ENCODE results near the gene IMPDH1.

IMPDH1 gene

DNA sequence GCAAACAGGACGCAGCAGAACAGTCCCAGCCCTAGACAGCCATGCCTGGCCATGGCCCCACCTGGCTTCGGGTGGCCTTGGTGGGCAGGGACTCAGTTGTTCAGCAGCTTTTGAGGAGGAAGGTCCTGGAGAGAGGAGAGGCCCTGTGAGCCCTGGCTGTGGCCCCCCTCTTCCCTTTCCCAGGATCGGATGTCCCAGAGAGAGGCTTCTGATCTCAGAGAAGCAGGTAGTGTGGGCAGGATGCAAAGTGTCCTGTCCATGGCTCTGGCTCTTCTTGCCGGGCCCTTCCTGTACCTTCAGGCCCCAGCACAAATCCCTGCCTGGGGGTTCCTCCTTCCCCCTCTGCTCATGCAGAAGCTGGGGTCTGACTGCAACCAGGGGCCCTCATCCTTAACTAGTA lies 49.8 kb downstream of the IMPDH1 start:
- no peak for DNase-seq

GRCh38 chr7:128359336-128359735 lies 50.4 kb downstream of the IMPDH1 start:
- DNase-seq: no peak

DNA sequence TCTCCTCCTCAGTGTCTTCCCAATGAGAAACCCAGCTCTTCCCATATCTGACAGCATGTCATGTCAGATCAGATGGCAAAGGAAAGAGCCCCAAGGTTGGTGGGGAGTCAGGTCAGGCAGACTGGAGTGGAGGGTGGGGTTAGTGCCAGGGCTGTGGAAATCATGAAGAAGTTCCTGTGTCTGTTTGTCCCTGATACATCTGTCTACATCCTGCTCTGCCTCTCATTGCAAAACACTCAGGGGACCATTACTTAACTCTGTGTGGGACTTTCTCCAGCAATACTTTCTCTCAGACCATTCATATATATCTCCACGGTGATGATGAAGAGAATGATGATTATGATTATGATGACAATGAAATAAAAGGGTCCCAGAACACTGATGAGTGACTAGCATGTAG lies 51.5 kb downstream of the IMPDH1 start:
- DNase-seq: no peak

GRCh38 chr7:128357217-128357613 lies 52.6 kb downstream of the IMPDH1 start:
- DNase-seq: no peak

DNA sequence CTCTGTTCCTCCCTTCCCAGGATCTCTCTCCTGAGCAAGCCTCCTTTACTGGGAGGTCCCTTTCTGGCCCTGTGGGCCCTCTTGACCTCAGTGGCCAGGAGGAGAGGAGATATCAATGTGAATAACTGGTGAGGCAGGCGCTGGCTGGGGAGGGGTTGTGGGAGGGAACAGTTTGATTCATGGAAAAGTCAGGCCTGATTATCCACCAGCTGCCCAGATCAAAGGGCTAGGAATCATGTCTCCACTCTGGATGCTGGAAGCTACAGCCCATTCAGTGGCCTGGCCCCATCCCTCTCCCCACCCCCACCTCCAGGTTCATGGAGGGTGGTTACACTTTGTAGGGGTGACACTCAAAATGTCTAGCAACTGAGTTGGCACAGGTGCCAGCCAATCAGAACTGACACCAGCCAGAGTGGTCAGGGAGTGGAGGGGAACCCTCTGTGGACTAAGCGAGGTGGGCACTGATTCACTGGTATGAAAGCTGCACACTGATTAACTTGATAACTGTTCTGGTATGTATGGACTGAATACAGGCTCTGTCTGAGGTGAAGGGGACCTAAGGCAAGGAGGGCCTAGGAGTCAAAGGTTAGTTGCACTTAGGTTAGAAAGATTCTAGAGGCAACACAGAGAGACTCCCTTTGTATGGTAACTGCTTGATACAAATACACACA lies 53.1 kb downstream of the IMPDH1 start:
- no peak for DNase-seq

GRCh38 chr7:128353610-128354009 lies 56.2 kb downstream of the IMPDH1 start:
- DNase-seq: no peak

GRCh38 chr7:128353189-128353588 lies 56.6 kb downstream of the IMPDH1 start:
- no peak for DNase-seq

DNA sequence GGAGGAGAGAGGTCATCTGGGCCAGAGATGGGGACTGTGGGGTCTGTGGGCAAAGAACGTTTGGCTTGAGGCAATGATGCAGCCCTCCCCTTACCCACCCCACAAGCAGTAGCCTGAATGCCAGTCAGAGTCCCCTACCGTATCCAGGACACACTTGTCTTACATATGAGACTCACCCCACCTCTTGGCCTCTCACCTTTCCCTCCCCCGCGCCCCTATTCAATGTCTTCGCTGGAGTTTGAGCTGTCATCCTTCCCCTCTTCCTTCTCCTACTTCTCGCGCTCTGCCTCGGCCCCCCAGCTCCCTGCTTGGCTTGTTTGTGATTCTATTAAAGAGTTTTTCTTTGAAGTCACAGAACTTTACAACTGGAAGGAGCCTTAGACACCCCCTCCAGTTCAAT lies 57.1 kb downstream of the IMPDH1 start:
- DNase-seq: no peak

DNA sequence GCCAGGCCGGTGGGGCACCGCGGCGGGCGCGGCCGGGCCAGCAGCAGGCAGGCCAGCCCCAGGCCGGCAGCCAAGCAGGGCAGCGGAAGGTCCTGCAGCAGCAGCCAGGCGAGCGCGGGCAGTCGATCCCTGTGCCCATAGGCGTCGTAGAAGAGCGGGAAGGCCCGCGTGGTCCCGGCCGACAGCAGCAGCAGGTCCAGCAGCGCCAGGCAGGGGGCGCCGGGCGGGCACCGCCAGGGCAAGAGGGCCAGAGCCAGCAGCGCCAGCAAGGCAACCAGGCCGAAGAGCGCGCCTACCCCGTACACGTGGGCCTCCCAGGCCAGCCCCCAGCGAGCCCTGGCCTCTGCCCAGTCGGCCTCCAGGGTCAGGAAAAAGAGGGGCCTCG lies 57.6 kb downstream of the IMPDH1 start:
- peak; percentile 33 for DNase-seq

DNA sequence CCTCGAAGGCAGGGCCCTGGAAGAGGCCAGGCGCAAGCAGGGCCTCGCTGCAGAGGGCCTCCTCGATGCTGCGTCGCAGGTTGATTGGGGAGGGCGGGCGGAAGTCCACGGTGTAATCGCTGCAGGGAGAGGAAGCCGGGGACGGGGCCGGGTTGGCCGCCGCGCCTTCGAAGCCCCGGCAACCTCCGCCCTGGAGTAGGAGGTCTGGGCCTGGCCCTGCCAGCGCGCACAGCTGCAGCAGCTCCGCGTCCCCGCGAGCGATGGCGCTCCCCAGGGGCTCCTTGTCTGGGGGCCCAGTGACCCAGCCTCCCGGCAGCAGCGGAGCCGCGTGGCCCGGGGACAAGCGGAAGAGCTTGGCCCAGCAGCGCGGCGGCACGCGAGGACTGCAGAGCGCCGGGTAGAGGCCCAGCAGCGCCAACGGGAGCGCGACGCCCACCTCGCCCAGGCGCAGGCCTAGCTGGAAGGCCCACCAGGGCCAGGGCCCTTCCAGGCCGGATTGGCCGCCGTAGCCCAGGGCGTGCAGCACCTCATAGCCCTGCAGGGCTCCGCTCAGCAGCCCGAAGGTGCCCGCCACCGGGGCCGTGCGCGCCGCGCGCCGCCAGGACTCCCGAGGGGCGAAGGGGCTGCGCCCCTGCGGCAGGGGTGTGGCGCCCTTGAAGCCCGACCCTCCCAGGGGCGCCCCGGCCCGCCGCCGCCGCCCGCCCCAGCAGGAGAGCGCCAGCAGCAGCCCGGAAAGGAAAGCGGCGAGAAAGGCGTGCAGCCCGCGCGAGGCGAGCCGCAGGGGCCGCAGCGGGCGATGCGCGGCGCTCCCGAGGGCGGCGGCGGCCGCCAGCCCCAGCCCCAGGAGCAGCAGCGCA lies 58.3 kb downstream of the IMPDH1 start:
- no peak for DNase-seq

GRCh38 chr7:128350708-128351295 lies 59.0 kb downstream of the IMPDH1 start:
- no peak for DNase-seq

DNA sequence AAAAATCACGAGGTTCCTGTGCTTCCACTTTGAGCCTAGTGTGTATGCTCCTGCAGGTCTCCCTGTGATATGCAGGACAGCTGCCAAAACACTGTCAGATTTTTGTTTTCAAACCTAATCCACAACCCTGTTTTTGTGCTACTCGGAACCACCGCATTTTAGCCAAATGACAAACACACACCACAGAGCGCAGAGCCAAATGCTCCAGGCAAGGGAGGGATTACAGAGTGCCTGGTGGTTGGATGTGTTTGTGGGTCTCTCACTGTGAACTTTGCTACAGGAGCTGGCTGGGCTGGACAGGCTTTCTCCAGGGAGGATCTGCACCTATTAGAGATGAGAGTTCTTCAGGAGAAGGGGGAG lies 60.3 kb downstream of the IMPDH1 start:
- no peak for DNase-seq

GRCh38 chr7:128347647-128348097 lies 62.1 kb downstream of the IMPDH1 start:
- no peak for DNase-seq

DNA sequence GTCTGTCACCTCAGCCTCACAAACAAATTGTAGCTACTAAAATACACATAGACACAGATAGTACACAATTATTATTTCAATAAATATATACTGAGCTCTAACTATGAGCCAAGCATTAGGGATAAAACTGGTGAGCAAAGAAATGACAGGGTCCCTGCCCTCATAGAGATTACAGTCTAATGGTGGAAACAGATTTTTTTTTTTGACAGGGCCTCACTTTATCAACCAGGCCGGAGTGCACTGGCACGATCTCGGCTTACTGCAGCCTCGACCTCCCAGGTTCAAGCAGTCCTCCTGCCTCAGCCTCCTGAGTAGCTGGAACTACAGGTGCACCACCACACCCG lies 65.4 kb downstream of the IMPDH1 start:
- DNase-seq: no peak

DNA sequence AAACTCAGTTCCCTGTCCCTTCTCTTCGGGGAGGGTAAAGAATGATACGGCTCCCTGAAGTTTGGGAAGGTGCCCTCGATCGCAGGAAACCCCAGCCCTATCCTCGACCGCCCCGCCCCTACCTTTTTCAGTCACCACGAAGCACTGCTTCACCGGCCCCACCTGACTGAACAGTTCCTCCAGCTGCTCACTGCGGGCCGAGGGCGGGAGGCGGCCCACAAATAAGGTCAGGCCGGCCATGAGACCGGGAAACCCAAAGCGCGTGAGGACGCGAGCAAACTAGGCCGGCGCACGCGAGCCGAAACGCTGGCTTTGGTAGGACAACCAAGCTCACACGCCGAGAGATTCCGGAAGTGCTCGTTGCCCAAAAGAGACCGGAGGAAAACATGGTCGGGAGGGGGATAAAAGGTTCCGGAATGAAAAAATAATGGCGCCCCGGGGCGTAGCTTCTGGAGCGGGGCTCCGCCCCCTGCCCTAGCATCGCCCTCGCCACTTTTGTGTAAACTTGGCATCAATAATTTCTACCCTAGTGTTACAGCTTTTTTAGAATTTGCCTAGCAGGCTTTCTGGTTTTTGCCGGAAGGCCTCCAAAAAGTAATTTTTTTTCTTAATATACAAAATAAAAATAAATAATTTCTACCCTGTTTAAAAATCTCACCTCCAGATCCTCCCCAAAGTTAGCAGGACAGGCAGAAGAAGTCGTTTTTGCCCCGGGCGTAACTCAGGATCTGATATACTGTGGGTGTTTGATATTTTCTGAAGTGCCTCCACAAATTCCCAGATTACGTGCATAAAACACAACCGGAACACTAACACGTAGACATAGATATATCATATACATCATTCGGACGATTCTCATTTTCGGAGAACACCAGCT lies 66.0 kb downstream of the IMPDH1 start, which contains the start of gene RBM28:
Gene RBM28, minus strand, starts transcription at position 355 of the 877 bp plus-strand sequence. Its CDS starts 115 bp downstream, at position 240.
- peak; percentile 84 for DNase-seq

Measured in CD4-positive, alpha-beta T cell treated with Interleukin-15 for 1 hour (primary cell).